HEK293 (cell line): ENCODE data around the gene ANKRD6.

Source experiments
- CTCF ChIA-PET: fragments of 350-600 bp; formaldehyde crosslinking; extraction: SDS; loops from one replicate; lab custom pipeline; 2021; ENCODE audit warnings: antibody characterized with exemption; lab: Yijun Ruan, JAX
- POLR2A ChIA-PET: fragments of 300-600 bp; formaldehyde crosslinking; extraction: SDS; loops from one replicate; lab custom pipeline; 2020; ENCODE audit warnings: antibody characterized with exemption, inconsistent platforms; lab: Yijun Ruan, JAX
- H3K27ac ChIP-seq: fragments of 200-500 bp; sonication (Bioruptor generic); 2 replicates; pipeline ENCODE4 v1.5.1; 2014; ENCODE audit warnings: low read depth, low read length, control low read depth, inconsistent platforms; ENCODE audit errors: extremely low read depth
- H3K36me3 ChIP-seq, 2 experiments: fragments of 200-500 bp in 1 of 2; sonication (Bioruptor generic) in 1 of 2; 1 replicate in 1 of 2; 2 replicates in 1 of 2; pipeline ENCODE4 v1.5.1; 2014 to 2017; ENCODE audit warnings: inconsistent platforms in 2 of 2, low read length in 2 of 2; ENCODE audit not compliant: control insufficient read depth in 2 of 2, insufficient read depth in 1 of 2
- H3K4me1 ChIP-seq: fragments of 200-500 bp; sonication (Bioruptor generic); 2 replicates; pipeline ENCODE4 v1.5.1; 2014; ENCODE audit warnings: mild to moderate bottlenecking, low read length, inconsistent platforms; ENCODE audit not compliant: control insufficient read depth, insufficient read depth
- H3K4me3 ChIP-seq: 2 replicates; pipeline ENCODE4 v1.5.1; 2011; ENCODE audit warnings: low read depth, mild to moderate bottlenecking, control low read depth, low read length, moderate library complexity
- H3K9me3 ChIP-seq: fragments of 200-500 bp; sonication (Bioruptor generic); 2 replicates; pipeline ENCODE4 v1.5.1; 2014; ENCODE audit warnings: low read depth, low read length, inconsistent platforms; ENCODE audit not compliant: control insufficient read depth, insufficient read depth
- AEBP2 ChIP-seq: fragments of 450-650 bp; formaldehyde crosslinking; IDR thresholded peaks from 2 replicates; pipeline ENCODE4 v1.5.1; 2016; ENCODE audit warnings: missing biosample characterization, missing genetic modification characterization, borderline replicate concordance
- BCL6B ChIP-seq: fragments of 450-650 bp; formaldehyde crosslinking; IDR thresholded peaks from 2 replicates; pipeline ENCODE4 v1.5.1; 2017; ENCODE audit warnings: missing biosample characterization, missing genetic modification characterization
- GLIS2 ChIP-seq: fragments of 450-650 bp; formaldehyde crosslinking; IDR thresholded peaks from 2 replicates; pipeline ENCODE4 v1.5.1; 2016; ENCODE audit warnings: missing biosample characterization, missing genetic modification characterization
- HOXD13 ChIP-seq: sonication (generic); formaldehyde crosslinking; IDR thresholded peaks from 2 replicates; pipeline ENCODE4 v1.8.0; 2022; ENCODE audit warnings: missing genetic modification reagents, borderline replicate concordance
- ZBTB11 ChIP-seq: fragments of 450-650 bp; formaldehyde crosslinking; conservative IDR thresholded peaks from 2 replicates; pipeline ENCODE4 v1.5.1; 2016; ENCODE audit warnings: low read depth, missing biosample characterization, missing genetic modification characterization
- ZEB2 ChIP-seq: fragments of 450-650 bp; formaldehyde crosslinking; IDR thresholded peaks from 2 replicates; pipeline ENCODE4 v1.5.1; 2016; ENCODE audit warnings: missing biosample characterization, missing genetic modification characterization
- ZNF114 ChIP-seq: fragments of 450-650 bp; formaldehyde crosslinking; IDR thresholded peaks from 2 replicates; pipeline ENCODE4 v1.5.0; 2017; ENCODE audit warnings: missing biosample characterization, missing genetic modification characterization
- ZNF174 ChIP-seq: fragments of 450-650 bp; formaldehyde crosslinking; IDR thresholded peaks from 2 replicates; pipeline ENCODE4 v1.5.0; 2017; ENCODE audit warnings: missing biosample characterization, mild to moderate bottlenecking, missing genetic modification characterization
- ZNF2 ChIP-seq: fragments of 450-650 bp; formaldehyde crosslinking; IDR thresholded peaks from 2 replicates; pipeline ENCODE4 v1.5.1; 2016; ENCODE audit warnings: missing biosample characterization, missing genetic modification characterization
- ZNF26 ChIP-seq: fragments of 450-650 bp; formaldehyde crosslinking; IDR thresholded peaks from 2 replicates; pipeline ENCODE4 v1.5.1; 2016; ENCODE audit warnings: missing biosample characterization, missing genetic modification characterization
- ZNF292 ChIP-seq: fragments of 450-650 bp; formaldehyde crosslinking; IDR thresholded peaks from 2 replicates; pipeline ENCODE4 v1.5.1; 2016; ENCODE audit warnings: low read depth, missing biosample characterization, missing genetic modification characterization, borderline replicate concordance
- ZNF324 ChIP-seq: fragments of 450-650 bp; formaldehyde crosslinking; IDR thresholded peaks from 2 replicates; pipeline ENCODE4 v1.5.1; 2016; ENCODE audit warnings: missing biosample characterization, missing genetic modification characterization
- ZNF529 ChIP-seq: fragments of 450-650 bp; formaldehyde crosslinking; IDR thresholded peaks from 2 replicates; pipeline ENCODE4 v1.5.1; 2017; ENCODE audit warnings: missing genetic modification characterization, missing biosample characterization; ENCODE audit not compliant: insufficient replicate concordance
- ZNF549 ChIP-seq: fragments of 450-650 bp; IDR thresholded peaks from 2 replicates; pipeline ENCODE4 v1.5.1; 2018; ENCODE audit warnings: missing biosample characterization, missing genetic modification characterization, mild to moderate bottlenecking, inconsistent platforms, moderate library complexity
- ZNF558 ChIP-seq: fragments of 450-650 bp; formaldehyde crosslinking; IDR thresholded peaks from 2 replicates; pipeline ENCODE4 v1.5.1; 2016; ENCODE audit warnings: missing biosample characterization, missing genetic modification characterization
- ZNF600 ChIP-seq: fragments of 450-650 bp; formaldehyde crosslinking; IDR thresholded peaks from 2 replicates; pipeline ENCODE4 v1.5.1; 2016; ENCODE audit warnings: missing biosample characterization, missing genetic modification characterization
- ZNF623 ChIP-seq: fragments of 450-650 bp; formaldehyde crosslinking; IDR thresholded peaks from 2 replicates; pipeline ENCODE4 v1.5.1; 2016; ENCODE audit warnings: missing biosample characterization, missing genetic modification characterization
- ZNF660 ChIP-seq: fragments of 450-650 bp; IDR thresholded peaks from 2 replicates; pipeline ENCODE4 v1.5.1; 2018; ENCODE audit warnings: missing biosample characterization, mild to moderate bottlenecking, missing genetic modification characterization
- ZNF701 ChIP-seq: fragments of 450-650 bp; formaldehyde crosslinking; IDR thresholded peaks from 2 replicates; pipeline ENCODE4 v1.5.1; 2016; ENCODE audit warnings: missing biosample characterization, missing genetic modification characterization
- ZNF843 ChIP-seq: fragments of 450-650 bp; formaldehyde crosslinking; IDR thresholded peaks from 2 replicates; pipeline ENCODE4 v1.5.1; 2016; ENCODE audit warnings: missing biosample characterization, missing genetic modification characterization
- ZSCAN18 ChIP-seq: fragments of 450-650 bp; formaldehyde crosslinking; IDR thresholded peaks from 2 replicates; pipeline ENCODE4 v1.5.1; 2016; ENCODE audit warnings: missing biosample characterization, missing genetic modification characterization
- ZXDB ChIP-seq: fragments of 450-650 bp; formaldehyde crosslinking; IDR thresholded peaks from 2 replicates; pipeline ENCODE4 v1.5.1; 2016; ENCODE audit warnings: missing biosample characterization, missing genetic modification characterization

Gene ANKRD6

GRCh38 chr6:89644864-89645263 is 211.9 kb downstream of the ANKRD6 start (continued):
- no peak for TF ChIP-seq ZNF174 (tag by site-specific recombination)

GRCh38 chr6:89649682-89650081 is 216.7 kb downstream of the ANKRD6 start:
- Histone ChIP-seq H3K9me3 (no peaks in the 10 kb centered on the region), H3K4me3 (no peak overlapping the region), H3K27ac (no peak overlapping the region), H3K4me1 (no peaks in the 10 kb centered on the region), H3K36me3 (peaks cover 17 to 92% of the 10 kb centered on the region in 2 experiments)
- ChIA-PET CTCF (no interaction called here), POLR2A (no interaction called here)
- TF ChIP-seq ZNF292 (tag by site-specific recombination) (no peak), HOXD13 (no peak)

- no peak overlapping the region for H3K27ac ChIP-seq
- H3K9me3 ChIP-seq, result no peaks in the 10 kb centered on the region
- CTCF ChIA-PET, result no interaction called here
- no peak for TF ChIP-seq AEBP2 (tag by site-specific recombination)
- TF ChIP-seq HOXD13, result no peak
- no peak for TF ChIP-seq ZBTB11 (tag by site-specific recombination)
- no peak for TF ChIP-seq BCL6B (tag by site-specific recombination)
- TF ChIP-seq GLIS2 (tag by site-specific recombination), result no peak
- no peak for TF ChIP-seq ZSCAN18 (tag by site-specific recombination)
- no peak for TF ChIP-seq ZNF600 (tag by site-specific recombination)
- no peak for TF ChIP-seq ZNF529 (tag by site-specific recombination)
- no peak for TF ChIP-seq ZNF623
- TF ChIP-seq ZNF26 (tag by site-specific recombination), result no peak
- no peak for TF ChIP-seq ZXDB
- TF ChIP-seq ZNF114, result no peak
- TF ChIP-seq ZNF549 (tag by site-specific recombination), result no peak
- no peak for TF ChIP-seq ZEB2 (tag by site-specific recombination)
- TF ChIP-seq ZNF324 (tag by site-specific recombination), result no peak
- no peak for TF ChIP-seq ZNF660 (tag by site-specific recombination)
- no peak for TF ChIP-seq ZNF843 (tag by site-specific recombination)
- TF ChIP-seq ZNF2 (tag by site-specific recombination), result no peak
- TF ChIP-seq ZNF558 (tag by site-specific recombination), result no peak
- TF ChIP-seq ZNF701, result no peak
- POLR2A ChIA-PET, result no interaction called here
- no peak overlapping the region for H3K4me3 ChIP-seq
- H3K4me1 ChIP-seq, result no peaks in the 10 kb centered on the region
- peaks cover 17 to 92% of the 10 kb centered on the region in 2 experiments for H3K36me3 ChIP-seq
Observed at GRCh38 chr6:89650579-89650978, 217.6 kb downstream of the ANKRD6 start.
